Measurements from ENCODE around the gene NUDT13.

Gene NUDT13

DNA sequence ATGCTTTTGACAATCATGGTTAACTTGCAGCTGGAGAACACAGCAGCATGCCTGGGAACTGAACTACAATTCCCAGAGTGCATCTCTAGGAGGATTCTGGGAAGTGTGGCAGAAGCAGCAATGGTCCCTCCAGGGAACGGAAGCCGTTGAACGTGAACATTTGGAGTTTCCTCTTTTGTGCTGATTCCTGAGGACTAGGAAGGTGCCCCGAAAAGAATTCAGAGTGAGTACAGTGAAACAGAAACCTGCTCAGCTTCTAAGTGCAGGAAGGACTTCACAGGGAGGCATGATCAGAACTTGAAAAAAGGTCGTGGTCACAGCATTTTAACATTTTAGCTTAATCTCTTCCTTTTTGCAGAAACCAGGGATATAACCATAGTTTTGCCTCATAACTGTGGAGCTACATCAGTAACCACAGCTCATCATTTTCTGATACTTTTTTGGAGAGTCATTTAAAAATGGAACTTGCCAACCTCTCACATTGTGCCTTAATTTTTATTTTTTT, at the start of gene NUDT13:
Gene NUDT13 (plus strand): TSS at position 111 of the 505 bp plus-strand sequence. CDS start 3,911 bp downstream, outside the sequence.
- no peak for DNase-seq (ENCODE audit: low read depth)

GRCh38 chr10:73060738-73061635, 49.3 kb upstream of the NUDT13 start:
- no peak for DNase-seq (ENCODE audit: low read depth)

DNA sequence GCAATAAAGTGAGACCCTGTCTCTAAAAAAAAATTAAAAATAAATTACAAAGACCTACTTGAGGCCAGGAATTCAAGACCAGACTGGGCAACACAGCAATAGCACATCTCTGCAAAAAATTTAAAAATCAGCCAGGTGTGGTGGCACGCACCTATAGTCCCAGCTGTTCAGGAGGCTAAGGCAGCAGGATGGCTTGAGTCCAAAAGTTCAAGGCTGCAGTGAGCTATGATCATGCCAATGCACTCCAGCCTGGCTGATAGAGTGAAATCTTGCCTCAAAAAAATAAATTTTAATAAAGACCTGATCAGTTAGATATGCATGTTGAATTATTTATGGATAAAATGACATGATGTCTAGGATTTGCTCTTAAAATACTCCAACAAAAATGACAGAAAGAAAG, 48.5 kb upstream of the NUDT13 start:
- no peak for DNase-seq (ENCODE audit: low read depth)

DNA sequence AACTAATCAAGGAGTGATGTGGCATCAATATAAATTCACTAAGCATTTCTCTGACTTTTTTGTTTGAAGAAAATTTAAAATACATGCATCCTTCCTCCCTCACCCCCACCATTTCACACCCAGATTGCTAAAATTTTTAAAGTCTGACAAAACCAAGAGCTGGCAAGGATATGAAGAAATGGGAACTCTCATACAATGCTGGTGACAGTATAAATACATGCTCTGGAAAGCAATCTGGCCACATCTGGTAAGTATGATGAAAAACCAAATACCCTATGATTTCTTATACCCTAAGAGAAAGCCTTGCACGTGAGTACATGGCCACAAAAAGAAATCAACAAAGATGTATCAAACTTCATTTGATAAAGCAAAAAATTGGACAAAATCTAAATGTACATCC, 44.8 kb upstream of the NUDT13 start:
- no peak for DNase-seq (ENCODE audit: low read depth)

DNA sequence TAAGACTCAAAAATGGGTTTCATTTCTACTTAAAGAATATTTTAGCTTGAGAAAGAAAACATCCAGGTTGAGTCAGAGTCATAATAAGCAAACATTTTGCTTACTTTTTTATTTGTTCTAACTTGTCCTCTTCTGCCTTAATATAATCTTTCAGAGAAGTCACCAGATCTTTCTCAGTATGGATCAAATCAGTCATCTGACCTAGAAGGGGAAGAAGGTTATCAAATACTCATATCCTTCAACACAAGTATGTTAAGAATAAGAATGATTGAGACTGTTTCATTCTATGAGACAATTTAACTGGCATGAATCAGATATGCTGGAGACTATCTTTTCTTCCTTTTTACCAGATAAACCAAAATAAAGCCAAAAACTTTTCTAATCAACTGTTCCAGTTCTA, 36.6 kb upstream of the NUDT13 start:
- DNase-seq (ENCODE audit: low read depth), result no peak

DNA sequence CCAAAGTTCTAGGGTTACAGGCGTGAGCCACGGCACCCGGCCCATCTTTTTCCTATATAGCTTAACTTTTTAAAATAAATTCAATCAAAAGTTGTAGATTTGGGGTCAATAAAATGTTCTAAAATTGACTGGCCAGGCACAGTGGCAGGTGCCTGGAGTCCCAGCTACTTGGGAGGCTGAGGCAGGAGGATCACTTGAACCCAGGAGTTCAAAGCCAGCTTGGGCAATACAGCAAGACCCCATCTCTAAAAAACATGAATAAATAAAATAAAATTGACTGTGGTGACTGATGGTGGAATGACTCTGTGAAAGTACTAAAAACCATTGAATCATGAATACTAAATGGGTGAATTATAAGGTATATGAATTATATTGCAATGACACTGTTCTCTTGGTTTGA, 34.4 kb upstream of the NUDT13 start:
- no peak for DNase-seq (ENCODE audit: low read depth)

DNA sequence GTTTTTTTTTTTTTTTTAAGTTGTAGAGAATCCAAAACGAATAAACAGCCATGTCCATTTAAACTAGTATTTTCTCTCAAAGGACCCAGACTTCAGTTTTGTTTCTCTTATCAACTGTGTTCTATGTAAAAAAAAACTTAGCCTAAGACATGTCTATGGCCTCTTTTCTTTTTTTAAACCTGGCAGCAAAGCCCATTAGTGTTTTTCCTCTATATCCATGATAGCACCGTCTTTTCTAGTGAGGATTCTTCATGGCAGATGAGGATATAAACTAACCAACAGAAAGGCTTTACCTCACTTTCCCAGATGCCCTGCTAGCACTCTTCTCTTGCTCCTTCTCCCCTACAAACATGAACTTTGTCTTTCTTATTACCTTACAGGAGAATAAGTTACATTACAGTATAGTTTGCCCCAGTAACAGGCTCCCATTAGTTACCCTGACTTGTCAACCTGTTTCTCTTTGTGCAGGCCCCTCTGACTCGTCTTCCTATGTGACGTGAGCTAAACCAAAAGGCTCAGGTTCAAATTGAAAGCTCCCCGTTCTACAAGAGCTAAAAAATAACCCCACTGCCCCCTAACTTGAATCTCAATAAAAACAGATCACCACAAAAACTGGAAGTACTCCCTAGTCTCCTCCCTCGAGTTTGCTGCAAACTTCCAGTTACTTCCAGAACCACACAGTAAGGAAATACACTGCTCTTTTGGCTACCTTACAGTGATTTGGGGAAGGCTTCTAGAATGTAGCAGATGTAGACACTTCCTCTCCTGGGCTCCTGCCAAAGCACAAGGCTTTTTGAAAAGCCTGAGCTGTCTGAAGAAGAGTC, 33.7 kb upstream of the NUDT13 start:
- DNase-seq (ENCODE audit: low read depth), result no peak

GRCh38 chr10:73079779-73080541, 30.3 kb upstream of the NUDT13 start:
- DNase-seq (ENCODE audit: low read depth), result no peak

DNA sequence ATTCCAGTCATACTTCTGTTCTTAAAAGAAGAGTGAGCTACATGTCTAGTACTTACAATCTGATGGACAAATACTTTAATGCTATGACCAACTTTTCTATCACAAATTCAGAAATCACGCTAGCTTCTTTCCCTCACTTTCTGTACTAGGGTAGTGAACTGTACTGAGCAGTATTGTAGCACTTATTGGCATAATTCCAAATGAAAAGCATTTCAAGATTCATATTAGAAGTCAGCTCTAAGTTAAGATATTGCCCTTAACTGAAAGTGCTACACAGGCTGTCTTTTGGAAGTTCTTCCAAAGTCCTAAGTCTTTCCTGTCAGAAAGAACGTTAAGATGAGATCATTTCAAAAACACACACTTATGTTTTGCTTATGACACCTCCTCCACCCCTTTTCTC, 27.0 kb upstream of the NUDT13 start:
- no peak for DNase-seq (ENCODE audit: low read depth)

GRCh38 chr10:73084209-73084608, 26.0 kb upstream of the NUDT13 start:
- no peak for DNase-seq (ENCODE audit: low read depth)

DNA sequence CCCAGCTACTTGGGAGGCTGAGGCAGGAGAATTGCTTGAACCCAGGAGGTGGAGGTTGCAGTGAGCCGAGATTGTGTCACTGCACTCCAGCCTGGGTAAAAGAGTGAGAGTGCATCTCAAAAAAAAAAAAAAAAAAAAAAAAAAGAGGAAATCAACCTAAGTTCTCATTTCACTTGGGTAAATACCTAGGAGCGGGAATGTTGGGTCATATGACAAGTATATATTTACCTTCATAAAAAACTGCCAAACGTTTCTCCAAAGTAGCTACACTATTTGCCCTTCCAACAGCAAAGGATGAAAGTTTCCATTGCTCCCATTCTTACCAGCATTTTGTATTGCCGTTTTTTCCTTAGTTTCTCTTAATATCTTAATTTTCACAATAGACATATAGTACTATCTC, 23.4 kb upstream of the NUDT13 start:
- DNase-seq (ENCODE audit: low read depth), result no peak

GRCh38 chr10:73088304-73088703, 22.0 kb upstream of the NUDT13 start:
- DNase-seq (ENCODE audit: low read depth), result no peak

DNA sequence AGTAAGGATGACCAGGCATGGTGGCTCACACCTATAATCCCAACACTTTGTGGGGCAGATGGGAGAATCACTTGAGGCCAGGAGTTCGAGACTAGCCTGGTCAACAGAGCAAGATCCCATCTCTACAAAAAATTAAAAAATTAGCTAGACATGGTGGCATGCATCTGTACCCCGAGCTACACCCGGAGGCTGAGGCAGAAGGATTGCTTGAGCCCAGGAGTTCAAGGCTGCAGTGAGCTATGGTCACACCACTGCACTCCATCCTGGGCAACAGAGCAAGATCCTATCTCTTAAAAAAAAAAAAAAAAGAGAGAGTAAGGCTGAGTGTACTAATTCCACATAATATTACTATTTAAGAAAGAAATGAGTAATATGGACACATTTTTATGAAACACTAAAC, 17.4 kb upstream of the NUDT13 start:
- no peak for DNase-seq (ENCODE audit: low read depth)

DNA sequence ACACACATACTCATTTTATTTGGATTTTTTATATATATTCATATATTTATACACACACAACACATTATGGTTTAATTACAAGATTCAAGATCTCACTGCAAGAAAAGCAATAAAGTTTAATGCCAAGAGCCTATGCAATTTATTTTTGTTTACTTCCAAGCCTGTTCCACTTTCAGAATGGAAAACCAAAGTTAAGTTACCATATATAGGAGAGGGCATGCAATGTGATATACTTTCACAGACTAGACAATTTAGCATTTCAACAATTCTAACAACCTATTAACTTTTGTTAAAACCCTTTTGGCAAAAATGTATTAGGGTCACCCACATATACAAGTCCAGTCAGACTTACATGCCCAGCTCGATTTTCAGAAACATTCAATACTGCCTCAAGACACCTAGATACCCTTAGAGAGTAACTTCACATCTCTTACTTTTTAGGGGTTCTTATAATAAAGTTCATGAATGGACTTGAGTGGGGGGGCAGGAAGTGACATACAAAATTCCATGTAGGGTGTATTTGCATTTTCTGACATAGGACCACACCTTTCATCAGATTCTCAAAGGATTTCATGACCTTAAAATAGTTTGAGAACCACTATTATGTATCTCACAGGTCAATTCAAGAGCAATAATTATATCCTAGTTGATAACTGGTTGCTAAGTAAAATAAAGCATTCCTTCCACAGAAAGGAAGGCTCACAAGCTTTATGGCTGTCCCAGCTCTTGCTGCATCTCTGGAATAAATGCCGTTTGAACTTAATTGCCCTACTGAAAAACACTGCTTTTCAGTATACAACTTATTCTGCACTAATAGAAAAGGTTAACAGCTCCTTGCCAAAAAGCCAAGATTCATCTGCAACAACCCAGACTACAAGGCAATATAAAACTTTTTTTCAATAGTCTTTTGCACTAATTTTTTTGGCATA, 16.1 kb upstream of the NUDT13 start:
- DNase-seq (ENCODE audit: low read depth), result no peak

- DNase-seq (ENCODE audit: low read depth), result no peak
These were observed 15.2 kb upstream of the NUDT13 start for GRCh38 chr10:73094986-73095480.

- no peak for DNase-seq (ENCODE audit: low read depth)
These were observed 14.7 kb upstream of the NUDT13 start for GRCh38 chr10:73095481-73096021.

GRCh38 chr10:73096041-73096448, 14.2 kb upstream of the NUDT13 start:
- peak; percentile 47 for DNase-seq (ENCODE audit: low read depth)

DNA sequence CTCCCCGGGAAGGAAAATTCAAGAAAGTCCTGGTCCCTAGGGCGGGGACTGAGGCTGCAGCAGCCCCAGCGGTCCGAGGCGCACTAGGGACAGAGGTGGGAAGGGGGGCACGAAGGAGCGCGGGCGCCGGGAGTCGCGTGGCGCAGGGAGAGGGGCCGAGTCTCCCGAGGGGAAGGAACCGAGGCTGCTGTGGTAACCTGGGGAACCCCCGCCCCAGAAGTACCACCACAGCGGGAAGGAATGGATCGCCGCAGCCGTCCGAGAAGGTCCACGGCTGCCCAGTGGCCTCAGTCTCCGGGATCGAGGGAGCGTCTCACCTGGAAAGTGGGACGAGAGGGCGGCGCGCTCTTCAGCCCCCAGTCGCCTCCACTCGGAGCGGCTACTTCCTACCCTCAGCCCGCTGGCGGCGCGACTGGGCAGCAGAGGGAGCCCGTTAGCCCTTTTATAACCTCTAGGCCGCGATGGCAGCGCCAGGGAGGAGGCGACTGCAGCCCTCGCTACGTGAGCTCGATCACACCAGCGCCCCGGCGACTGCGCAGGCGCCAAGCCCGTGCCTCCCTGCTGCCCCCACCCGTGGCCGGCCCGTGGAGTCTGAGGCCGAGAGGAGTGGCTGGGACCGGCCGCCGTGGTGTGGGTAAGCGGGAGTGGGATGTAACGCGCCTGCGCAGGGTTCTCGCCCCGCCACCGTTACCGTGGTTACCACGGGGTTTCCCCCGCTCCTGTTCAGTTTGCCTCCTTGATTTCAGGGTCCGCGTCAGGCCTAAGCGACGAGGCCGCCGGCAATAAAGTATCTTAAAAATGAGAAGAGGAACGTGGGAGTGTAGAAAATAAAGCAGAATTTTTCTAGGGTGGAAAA, 13.6 kb upstream of the NUDT13 start, which contains the start of gene P4HA1:
Gene P4HA1 (minus strand): TSS at position 418 of the 856 bp plus-strand sequence. CDS start 21,983 bp downstream, outside the sequence.
- DNase-seq (ENCODE audit: low read depth), result peak; percentile 95

DNA sequence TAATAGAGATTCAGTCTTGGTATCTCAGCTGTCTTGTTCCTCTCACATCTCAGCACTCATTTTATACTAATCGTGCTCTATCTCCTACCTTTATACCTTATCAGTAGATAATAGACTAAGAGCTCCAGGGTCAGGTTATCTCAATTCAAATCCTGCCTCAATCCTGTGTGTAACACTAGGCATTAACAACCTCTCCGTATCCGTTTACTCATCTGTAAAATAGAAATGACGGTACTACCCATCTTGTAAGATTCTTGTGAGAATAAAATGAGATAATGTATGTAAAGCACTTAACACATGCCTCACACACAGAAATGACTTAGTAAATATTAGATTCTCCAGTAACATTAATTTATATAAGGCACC, 13.0 kb upstream of the NUDT13 start:
- DNase-seq (ENCODE audit: low read depth), result no peak
